HepG2 (cell line): ENCODE data around the gene RTF1. TPM values are rescaled to one million over a fixed set of nuclear protein-coding genes. Genes with fewer than 3 reads are reported as not detected.

Experiments used
- ATAC-seq: fragments of 200-7000 bp; cut with Tn5 transposase; 3 replicates; pipeline ENCODE4 v1.9.1; 2020; ENCODE audit warnings: mild to moderate bottlenecking, moderate library complexity
- BruUV-seq: library from RNA; stranded (reverse); fragments of 400-500 nt; replicated peaks from 2 replicates; lab custom pipeline; 2021; lab: Mats Ljungman, UMichigan
- CTCF ChIA-PET: fragments of 300-600 bp; formaldehyde crosslinking; extraction: SDS; loops from one replicate; lab custom pipeline; 2021; ENCODE audit warnings: low total read pairs, inconsistent platforms, low intra/inter-chr PET ratio; lab: Yijun Ruan, JAX
- POLR2A ChIA-PET: fragments of 350-600 bp; sonication (Branson Sonifier 250); formaldehyde crosslinking; loops from one replicate; lab custom pipeline; 2020; ENCODE audit warnings: antibody characterized with exemption, inconsistent platforms; lab: Yijun Ruan, JAX
- DNase-seq: peaks from one replicate; pipeline ENCODE4 v3.0.0-alpha.2; 2015; ENCODE audit warnings: low spot score
- FAIRE-seq: peaks from 3 replicates; lab custom pipeline; 2011; peaks lifted over from hg19 to GRCh38; lab: Jason Lieb, UNC
- H2AFZ ChIP-seq: one replicate; pipeline ENCODE4 v1.6.1; 2011; ENCODE audit warnings: low read length, inconsistent platforms
- H3K27ac ChIP-seq: fragments of 300-600 bp; 3 replicates; pipeline ENCODE4 v1.8.0; 2011; ENCODE audit warnings: mixed run types, mild to moderate bottlenecking, mixed read lengths, low read length, inconsistent platforms; ENCODE audit not compliant: insufficient read depth; ENCODE audit errors: extremely low read length
- H3K27me3 ChIP-seq, 2 experiments: fragments of 200-600 bp in 1 of 2; 2 replicates in 1 of 2; 3 replicates in 1 of 2; pipeline versions ENCODE4 v1.6.0 to v1.8.0; 2011; ENCODE audit warnings: low read length in 2 of 2, mild to moderate bottlenecking in 2 of 2, moderate library complexity in 2 of 2, inconsistent platforms in 1 of 2; ENCODE audit not compliant: insufficient read depth in 2 of 2, control insufficient read depth in 1 of 2
- H3K36me3 ChIP-seq, 2 experiments: fragments of 200-600 bp in 1 of 2; replicated peaks in 1 of 2; 2 replicates in 1 of 2; 3 replicates in 1 of 2; pipeline versions ENCODE4 v1.5.1 to v1.8.0; 2011; ENCODE audit warnings: low read length in 2 of 2, inconsistent platforms in 1 of 2; ENCODE audit not compliant: insufficient read depth in 2 of 2, control insufficient read depth in 1 of 2
- H3K4me1 ChIP-seq: 2 replicates; pipeline ENCODE4 v1.5.1; 2012; ENCODE audit warnings: low read length, inconsistent platforms; ENCODE audit not compliant: insufficient read depth
- H3K4me2 ChIP-seq: 2 replicates; pipeline ENCODE4 v1.6.0; 2011; ENCODE audit warnings: low read depth, low read length, inconsistent platforms
- H3K4me3 ChIP-seq, 3 experiments: fragments of 200-600 bp in 1 of 3; sonication (generic), shearing (Covaris generic) in 1 of 3; replicated peaks in 1 of 3; 2 replicates each; pipeline ENCODE4 v1.5.1; 2011 to 2016; ENCODE audit warnings: low read length in 3 of 3, inconsistent platforms in 2 of 3, low read depth in 2 of 3, mild to moderate bottlenecking in 2 of 3, control low read depth in 1 of 3, mixed read lengths in 1 of 3; ENCODE audit not compliant: insufficient read depth in 1 of 3
- H3K79me2 ChIP-seq: one replicate; pipeline ENCODE4 v1.6.1; 2011; ENCODE audit warnings: low read length, inconsistent platforms; ENCODE audit not compliant: insufficient read depth
- H3K9ac ChIP-seq: 2 replicates; pipeline ENCODE4 v1.6.0; 2011; ENCODE audit warnings: mild to moderate bottlenecking, low read depth, low read length, inconsistent platforms; ENCODE audit not compliant: insufficient read depth
- H3K9me3 ChIP-seq: 2 replicates; pipeline ENCODE4 v1.5.1; 2012; ENCODE audit warnings: mild to moderate bottlenecking, low read length
- H4K20me1 ChIP-seq: 2 replicates; pipeline ENCODE4 v1.6.0; 2011; ENCODE audit warnings: inconsistent platforms, mild to moderate bottlenecking, low read length, moderate library complexity; ENCODE audit not compliant: insufficient read depth
- HNRNPL ChIP-seq: fragments of 200-400 bp; formaldehyde crosslinking; IDR thresholded peaks from 2 replicates; pipeline ENCODE4 v1.6.1; 2017; ENCODE audit warnings: mild to moderate bottlenecking, low read depth, low read length
- HOXA9 ChIP-seq: sonication (generic); formaldehyde crosslinking; IDR thresholded peaks from 2 replicates; pipeline ENCODE4 v1.8.1; 2022; ENCODE audit warnings: missing genetic modification reagents, mild to moderate bottlenecking, moderate library complexity, borderline replicate concordance
- ZNF737 ChIP-seq: sonication (generic); formaldehyde crosslinking; IDR thresholded peaks from 2 replicates; pipeline ENCODE4 v1.5.0; 2020; ENCODE audit warnings: missing genetic modification reagents, mild to moderate bottlenecking, borderline replicate concordance
- ZNF850 ChIP-seq: sonication (generic); formaldehyde crosslinking; conservative IDR thresholded peaks from 2 replicates; pipeline ENCODE4 v1.9.0; 2021; ENCODE audit warnings: mild to moderate bottlenecking, missing genetic modification reagents
- ZSCAN9 ChIP-seq: IDR thresholded peaks from 2 replicates; pipeline ENCODE4 v1.6.1; 2016; ENCODE audit warnings: borderline replicate concordance
- WGBS: methylation state at CpG from one replicate; pipeline ENCODE4 v1.1.6; 2017; ENCODE audit warnings: low lambda C conversion rate; 5-methylcytosine and 5-hydroxymethylcytosine counted together
- in situ Hi-C: cut with HindIII; loops from 2 replicates; pipeline ENCODE4 v1.10.0; 2017; ENCODE audit warnings: low pct_unique_long_range_greater_than_20kb; ENCODE audit not compliant: extremely low pct_ligation_motif_present
- intact Hi-C: fragments of 100-400 bp; cut with micrococcal nuclease; formaldehyde crosslinking; loops from one replicate; pipeline ENCODE4 v1.10.0; 2022; ENCODE audit not compliant: unreplicated experiment
- polyA plus RNA-seq, 8 experiments: library from polyadenylated mRNA; depleted of rRNA in 3 of 8; stranded (reverse) in 7 of 8; unstranded in 1 of 8; fragments of >200 nt; fragmentation: Illumina TruSeq in 4 of 8; extraction: Trizol in 4 of 8; gene quantifications; 2 replicates each; pipeline versions ENCODE4 v1.2.1 to v1.2.3, GENCODE V29; 2011 to 2016; ENCODE audit warnings: low read depth in 4 of 8, missing spikeins in 1 of 8, mixed read lengths in 1 of 8; ENCODE audit not compliant: insufficient read depth in 1 of 8
- total RNA-seq, 5 experiments: library from RNA; depleted of rRNA; stranded (reverse); fragments of >200 nt; fragmentation: Illumina TruSeq; extraction: Trizol; gene quantifications; 2 replicates each; pipeline ENCODE4 v1.2.3, GENCODE V29; 2016; ENCODE audit warnings: low read depth in 1 of 5
- TF ChIP-seq, protein P1 (sequence below): sonication (generic); formaldehyde crosslinking; IDR thresholded peaks from 2 replicates; pipeline ENCODE4 v1.5.0; 2020; ENCODE audit warnings: mild to moderate bottlenecking, missing genetic modification reagents

RTF1 gene
- total and polyA plus RNA-seq, 2 of the 13 experiments (the other 11 are each of a cell fraction or from before 2014, with no cell fraction given) = 13.9 to 17.9 TPM

DNA sequence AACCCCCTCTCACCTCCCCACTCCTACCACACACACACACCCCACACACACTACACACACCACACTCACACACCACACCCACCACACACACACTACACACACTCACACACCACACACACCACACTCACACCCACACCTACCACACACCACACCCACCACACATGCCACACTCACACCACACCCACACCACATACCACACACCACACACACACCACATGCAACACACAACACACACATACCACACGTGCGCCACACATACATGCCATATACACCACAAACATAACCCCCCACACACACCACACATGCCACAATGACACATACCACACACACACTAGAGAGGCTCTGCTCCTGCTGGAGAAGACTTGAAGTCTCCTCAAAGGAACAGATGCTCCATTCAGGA, 70.9 kb downstream of the RTF1 start (continued):
- TF ChIP-seq ZNF737 (CRISPR knock-in tag) = no peak
- peak; percentile 78 for TF ChIP-seq HNRNPL

GRCh38 chr15:41489641-41490040, 72.7 kb downstream of the RTF1 start:
- no peak overlapping the region for H3K4me3 ChIP-seq
- TF ChIP-seq ZSCAN9 (no peak), HOXA9 (no peak), ZNF850 (CRISPR knock-in tag) (no peak)
- TF ChIP-seq, protein P1, sequence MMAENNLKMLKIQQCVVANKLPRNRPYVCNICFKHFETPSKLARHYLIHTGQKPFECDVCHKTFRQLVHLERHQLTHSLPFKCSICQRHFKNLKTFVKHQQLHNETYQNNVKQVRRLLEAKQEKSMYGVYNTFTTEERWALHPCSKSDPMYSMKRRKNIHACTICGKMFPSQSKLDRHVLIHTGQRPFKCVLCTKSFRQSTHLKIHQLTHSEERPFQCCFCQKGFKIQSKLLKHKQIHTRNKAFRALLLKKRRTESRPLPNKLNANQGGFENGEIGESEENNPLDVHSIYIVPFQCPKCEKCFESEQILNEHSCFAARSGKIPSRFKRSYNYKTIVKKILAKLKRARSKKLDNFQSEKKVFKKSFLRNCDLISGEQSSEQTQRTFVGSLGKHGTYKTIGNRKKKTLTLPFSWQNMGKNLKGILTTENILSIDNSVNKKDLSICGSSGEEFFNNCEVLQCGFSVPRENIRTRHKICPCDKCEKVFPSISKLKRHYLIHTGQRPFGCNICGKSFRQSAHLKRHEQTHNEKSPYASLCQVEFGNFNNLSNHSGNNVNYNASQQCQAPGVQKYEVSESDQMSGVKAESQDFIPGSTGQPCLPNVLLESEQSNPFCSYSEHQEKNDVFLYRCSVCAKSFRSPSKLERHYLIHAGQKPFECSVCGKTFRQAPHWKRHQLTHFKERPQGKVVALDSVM (CRISPR knock-in tag) = peak; percentile 95
- H3K27ac ChIP-seq = no peak overlapping the region
- 94% methylated on average over 2 of the region's 2 CpGs for WGBS
- H3K4me1 ChIP-seq = peaks cover 13% of the 10 kb centered on the region
- intact Hi-C loops = loop anchor here (5.0 kb wide), 1 partner anchor 207 kb away; no protein-coding TSS in a partner anchor
- BruUV-seq = no TSS peak
- no peak for ATAC-seq
- in situ Hi-C loops = no loop called here
- ChIA-PET CTCF (no interaction called here), POLR2A (no interaction called here)
- no peaks in the 10 kb centered on the region for H4K20me1 ChIP-seq
- H3K79me2 ChIP-seq = peaks cover 4% of the 10 kb centered on the region
- no peak overlapping the region for H3K4me2 ChIP-seq
- no peaks in the 10 kb centered on the region; a peak in 1 of 5 replicates for H3K36me3 ChIP-seq
- DNase-seq = no peak
- no peak overlapping the region for H2AFZ ChIP-seq
- H3K9ac ChIP-seq = no peak overlapping the region
- no peaks in the 10 kb centered on the region for H3K27me3 ChIP-seq
- H3K9me3 ChIP-seq = no peaks in the 10 kb centered on the region
- FAIRE-seq = no peak
